GM12801 (cell line): Measurements from ENCODE around the gene CSF2.

Source experiments
- CTCF ChIP-seq: IDR thresholded peaks from one replicate; pipeline ENCODE4 v1.5.1; 2011; ENCODE audit warnings: control low read depth; ENCODE audit not compliant: insufficient read length; ENCODE audit errors: extremely low read depth

CSF2 gene

DNA sequence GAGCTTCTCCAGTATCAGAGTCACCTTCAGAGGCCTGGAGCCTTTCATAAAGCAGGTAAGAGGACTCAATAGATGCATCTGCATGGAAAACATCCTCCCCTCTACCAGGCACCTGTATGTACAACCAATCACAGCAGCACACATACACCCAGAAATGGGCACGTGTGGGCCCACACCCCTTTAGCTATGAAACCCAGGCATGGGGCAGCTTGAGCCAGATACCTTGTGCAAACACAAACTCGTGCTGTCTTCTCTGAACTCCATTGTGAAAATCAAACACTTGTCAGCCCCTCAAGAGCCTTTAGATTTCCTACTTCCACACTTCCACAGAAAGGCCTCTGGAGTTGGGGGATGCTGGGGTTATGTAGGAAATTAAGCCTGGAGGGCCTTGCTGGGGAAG, 1.1 kb upstream of the CSF2 start:
- TF ChIP-seq CTCF = no peak

DNA sequence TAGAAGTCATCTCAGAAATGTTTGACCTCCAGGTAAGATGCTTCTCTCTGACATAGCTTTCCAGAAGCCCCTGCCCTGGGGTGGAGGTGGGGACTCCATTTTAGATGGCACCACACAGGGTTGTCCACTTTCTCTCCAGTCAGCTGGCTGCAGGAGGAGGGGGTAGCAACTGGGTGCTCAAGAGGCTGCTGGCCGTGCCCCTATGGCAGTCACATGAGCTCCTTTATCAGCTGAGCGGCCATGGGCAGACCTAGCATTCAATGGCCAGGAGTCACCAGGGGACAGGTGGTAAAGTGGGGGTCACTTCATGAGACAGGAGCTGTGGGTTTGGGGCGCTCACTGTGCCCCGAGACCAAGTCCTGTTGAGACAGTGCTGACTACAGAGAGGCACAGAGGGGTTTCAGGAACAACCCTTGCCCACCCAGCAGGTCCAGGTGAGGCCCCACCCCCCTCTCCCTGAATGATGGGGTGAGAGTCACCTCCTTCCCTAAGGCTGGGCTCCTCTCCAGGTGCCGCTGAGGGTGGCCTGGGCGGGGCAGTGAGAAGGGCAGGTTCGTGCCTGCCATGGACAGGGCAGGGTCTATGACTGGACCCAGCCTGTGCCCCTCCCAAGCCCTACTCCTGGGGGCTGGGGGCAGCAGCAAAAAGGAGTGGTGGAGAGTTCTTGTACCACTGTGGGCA, 642 bp downstream of the CSF2 start:
- TF ChIP-seq CTCF = no peak

DNA sequence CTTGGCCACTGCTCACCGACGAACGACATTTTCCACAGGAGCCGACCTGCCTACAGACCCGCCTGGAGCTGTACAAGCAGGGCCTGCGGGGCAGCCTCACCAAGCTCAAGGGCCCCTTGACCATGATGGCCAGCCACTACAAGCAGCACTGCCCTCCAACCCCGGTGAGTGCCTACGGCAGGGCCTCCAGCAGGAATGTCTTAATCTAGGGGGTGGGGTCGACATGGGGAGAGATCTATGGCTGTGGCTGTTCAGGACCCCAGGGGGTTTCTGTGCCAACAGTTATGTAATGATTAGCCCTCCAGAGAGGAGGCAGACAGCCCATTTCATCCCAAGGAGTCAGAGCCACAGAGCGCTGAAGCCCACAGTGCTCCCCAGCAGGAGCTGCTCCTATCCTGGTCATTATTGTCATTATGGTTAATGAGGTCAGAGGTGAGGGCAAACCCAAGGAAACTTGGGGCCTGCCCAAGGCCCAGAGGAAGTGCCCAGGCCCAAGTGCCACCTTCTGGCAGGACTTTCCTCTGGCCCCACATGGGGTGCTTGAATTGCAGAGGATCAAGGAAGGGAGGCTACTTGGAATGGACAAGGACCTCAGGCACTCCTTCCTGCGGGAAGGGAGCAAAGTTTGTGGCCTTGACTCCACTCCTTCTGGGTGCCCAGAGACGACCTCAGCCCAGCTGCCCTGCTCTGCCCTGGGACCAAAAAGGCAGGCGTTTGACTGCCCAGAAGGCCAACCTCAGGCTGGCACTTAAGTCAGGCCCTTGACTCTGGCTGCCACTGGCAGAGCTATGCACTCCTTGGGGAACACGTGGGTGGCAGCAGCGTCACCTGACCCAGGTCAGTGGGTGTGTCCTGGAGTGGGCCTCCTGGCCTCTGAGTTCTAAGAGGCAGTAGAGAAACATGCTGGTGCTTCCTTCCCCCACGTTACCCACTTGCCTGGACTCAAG, 1.5 kb downstream of the CSF2 start:
- no peak for TF ChIP-seq CTCF

DNA sequence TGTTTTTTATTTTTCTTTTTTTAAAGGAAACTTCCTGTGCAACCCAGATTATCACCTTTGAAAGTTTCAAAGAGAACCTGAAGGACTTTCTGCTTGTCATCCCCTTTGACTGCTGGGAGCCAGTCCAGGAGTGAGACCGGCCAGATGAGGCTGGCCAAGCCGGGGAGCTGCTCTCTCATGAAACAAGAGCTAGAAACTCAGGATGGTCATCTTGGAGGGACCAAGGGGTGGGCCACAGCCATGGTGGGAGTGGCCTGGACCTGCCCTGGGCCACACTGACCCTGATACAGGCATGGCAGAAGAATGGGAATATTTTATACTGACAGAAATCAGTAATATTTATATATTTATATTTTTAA, 2.1 kb downstream of the CSF2 start:
- no peak for TF ChIP-seq CTCF

- TF ChIP-seq CTCF = no peak
Measured at GRCh38 chr5:132076202-132076830, 2.7 kb downstream of the CSF2 start.

- no peak for TF ChIP-seq CTCF
Measured at GRCh38 chr5:132076983-132077382, 3.4 kb downstream of the CSF2 start.

- no peak for TF ChIP-seq CTCF
Measured at GRCh38 chr5:132079081-132079480, 5.5 kb downstream of the CSF2 start.
